Ovary (tissue), 9 donors: ENCODE measurements around the gene LCN12. TPM values are rescaled to one million over a fixed set of nuclear protein-coding genes. Genes with fewer than 3 reads are reported as not detected.

Experiments
- DNase-seq, 5 donors: peaks; one replicate each; pipeline ENCODE4 v3.0.0-alpha.2; 2019 to 2020
- H3K27ac ChIP-seq, 2 donors: fragments of 200-600 bp; one replicate each; pipeline versions ENCODE4 v1.5.1 to v1.8.0; 2019 to 2022
- H3K27me3 ChIP-seq: fragments of 200-600 bp; one replicate; pipeline ENCODE4 v1.8.0; 2022
- H3K36me3 ChIP-seq: fragments of 200-600 bp; sonication (generic); one replicate; pipeline ENCODE4 v1.5.1; 2019
- H3K4me1 ChIP-seq: one replicate; pipeline ENCODE4 v1.8.1; 2013; ENCODE audit warnings: mild to moderate bottlenecking, moderate library complexity; ENCODE audit not compliant: insufficient read depth
- H3K4me3 ChIP-seq: fragments of 200-600 bp; sonication (generic); one replicate; pipeline ENCODE4 v1.5.1; 2017
- H3K9me3 ChIP-seq, 2 donors: fragments of 200-600 bp in 1 of 2; sonication (generic) in 1 of 2; one replicate each; pipeline versions ENCODE4 v1.5.1 to v1.8.1; 2013 to 2019; ENCODE audit warnings: mild to moderate bottlenecking in 1 of 2, moderate library complexity in 1 of 2
- CTCF ChIP-seq, 3 donors: fragments of 450-650 bp in 2 of 3; fragments of 200-600 bp in 1 of 3; IDR thresholded peaks; one replicate each; pipeline versions ENCODE4 v1.5.1 to v1.8.0; 2016 to 2022; ENCODE audit warnings: antibody characterized with exemption in 3 of 3, mild to moderate bottlenecking in 1 of 3
- EP300 ChIP-seq: sonication (generic); formaldehyde crosslinking; IDR thresholded peaks from one replicate; pipeline ENCODE4 v1.6.1; 2017; ENCODE audit warnings: antibody characterized with exemption
- POLR2A ChIP-seq: fragments of 450-650 bp; IDR thresholded peaks from one replicate; pipeline ENCODE4 v1.6.1; 2017; ENCODE audit warnings: antibody characterized with exemption, mild to moderate bottlenecking, moderate library complexity
- WGBS, 3 donors: extraction: QIAGEN DNeasy Blood & Tissue Kit in 1 of 3; methylation state at CpG; one replicate each; pipeline versions ENCODE4 v1.1.5 to v1.1.7; 2013 to 2017; 5-methylcytosine and 5-hydroxymethylcytosine counted together
- intact Hi-C, 4 donors: fragments of 100-400 bp; cut with DNase I; formaldehyde crosslinking; loops; one replicate each; pipeline versions ENCODE4 v1.11.0 to v1.15.1; 2022 to 2023
- polyA plus RNA-seq, 2 donors: library from polyadenylated mRNA; stranded (reverse); fragments of 200-250 nt in 1 of 2; fragments of 350-450 nt in 1 of 2; fragmentation: Illumina TruSeq in 1 of 2; extraction: RNeasy Lipid Tissue Mini Kit (QIAGEN cat#74804) in 1 of 2; gene quantifications; one replicate each; pipeline ENCODE4 v1.2.3, GENCODE V29; 2013 to 2014
- total RNA-seq, 7 donors: library from RNA; depleted of rRNA in 2 of 7; stranded (reverse); fragments of >200 nt in 2 of 7; fragmentation: NEBNext Ultra II Directional in 3 of 7; extraction: Animal tissue kit (Norgen Biotek cat#: 25700) in 3 of 7; gene quantifications; one replicate each; pipeline versions ENCODE4 v1.1.0 to v1.2.4, GENCODE V29; 2016 to 2023
- donor health status: DM: no; HTN: no; CAD: no; lungs with moderate emphysema.
- donor health status: DM: no; HTN: no; CAD: no.
- donor health status: Bipolar disorder and iron deficiency.
- donor health status: DM: yes; HTN: yes; CAD: no.
- donor health status: DM: no; HTN: no; CAD: no.
- donor health status: DM: yes; HTN: yes; CAD: no.

The LCN12 gene
- total and polyA plus RNA-seq, 9 donors, result 1.1 to 40.9 (median 13.4) TPM

- Histone ChIP-seq H3K27me3 (no peaks in the 10 kb centered on the region), H3K9me3 (no peaks in the 10 kb centered on the region), H3K36me3 (no peaks in the 10 kb centered on the region), H3K27ac (no peak overlapping the region), H3K4me3 (no peak overlapping the region), H3K4me1 (peaks cover 14% of the 10 kb centered on the region)
- no peak for DNase-seq
- 58 to 70% (median 67%) methylated on average over 18 to 40 of the region's 40 CpGs for WGBS, 3 donors
- no peak for TF ChIP-seq POLR2A
- TF ChIP-seq CTCF (IDR thresholded peaks at IDR 0.05), result no peak
- TF ChIP-seq EP300, result no peak
- intact Hi-C loops, result no loop called here
These were observed 42.8 kb downstream of the LCN12 start for GRCh38 chr9:136994888-136995230.

GRCh38 chr9:136995362-136995761 lies 43.3 kb downstream of the LCN12 start:
- intact Hi-C loops, result no loop called here
- H3K4me1 ChIP-seq, result peaks cover 14% of the 10 kb centered on the region
- no peaks in the 10 kb centered on the region for H3K36me3 ChIP-seq
- no peaks in the 10 kb centered on the region for H3K27me3 ChIP-seq
- no peak for DNase-seq
- H3K27ac ChIP-seq, result no peak overlapping the region
- H3K4me3 ChIP-seq, result no peak overlapping the region
- TF ChIP-seq CTCF (IDR thresholded peaks at IDR 0.05), result no peak
- no peak for TF ChIP-seq EP300
- TF ChIP-seq POLR2A, result no peak
- H3K9me3 ChIP-seq, result no peaks in the 10 kb centered on the region
- 29 to 34% (median 32%) methylated on average over 10 to 30 of the region's 30 CpGs for WGBS, 3 donors

- no peaks in the 10 kb centered on the region for H3K9me3 ChIP-seq
- intact Hi-C loops, result no loop called here
- H3K27me3 ChIP-seq, result no peaks in the 10 kb centered on the region
- no peak for TF ChIP-seq CTCF (IDR thresholded peaks at IDR 0.05)
- TF ChIP-seq POLR2A, result no peak
- no peak for TF ChIP-seq EP300
- H3K4me3 ChIP-seq, result no peak overlapping the region
- 7 to 24% (median 17%) methylated on average over 9 to 12 of the region's 12 CpGs for WGBS, 3 donors
- DNase-seq, result peak in 3 of 5 donors; percentile 59 to 74 (median 67)
- no peaks in the 10 kb centered on the region for H3K36me3 ChIP-seq
- peaks cover 14% of the 10 kb centered on the region for H3K4me1 ChIP-seq
- H3K27ac ChIP-seq, result peak overlapping the region in 1 of 2 donors; percentile 14
These were observed 43.8 kb downstream of the LCN12 start for GRCh38 chr9:136995772-136996311.

GRCh38 chr9:136996361-136997292 lies 44.6 kb downstream of the LCN12 start, which contains the start of gene CLIC3:
TSS of gene CLIC3 (minus strand) at chr9:136996568. CDS start at chr9:136996543, 25 bp downstream.
- H3K9me3 ChIP-seq, result no peaks in the 10 kb centered on the region
- TF ChIP-seq POLR2A (no peak), EP300 (no peak), CTCF (IDR thresholded peaks at IDR 0.05) (no peak)
- peaks cover 14% of the 10 kb centered on the region for H3K4me1 ChIP-seq
- no peaks in the 10 kb centered on the region for H3K36me3 ChIP-seq
- DNase-seq, result peak in 1 of 5 donors; percentile 56
- no peak within 1 kb of the TSS for H3K4me3 ChIP-seq
- intact Hi-C loops, result no loop called here
- peak within 1 kb of the TSS in 1 of 2 donors; percentile 14 for H3K27ac ChIP-seq
- WGBS, 3 donors, result 18 to 24% (median 20%) methylated on average over 32 to 35 of the region's 35 CpGs
- no peaks in the 10 kb centered on the region for H3K27me3 ChIP-seq
